LoVo (cell line): ENCODE results near the gene LAMB1.

Experiments used
- DNase-seq: peaks from one replicate; pipeline ENCODE4 v3.0.0-alpha.2; 2016; ENCODE audit warnings: low spot score

Gene LAMB1

GRCh38 chr7:107998660-107999480 lies 4.1 kb downstream of the LAMB1 start:
- no peak for DNase-seq

GRCh38 chr7:107998150-107998549 lies 4.8 kb downstream of the LAMB1 start:
- DNase-seq: no peak

- no peak for DNase-seq
These were observed 6.7 kb downstream of the LAMB1 start for GRCh38 chr7:107996072-107996882.

- no peak for DNase-seq
These were observed 7.5 kb downstream of the LAMB1 start for GRCh38 chr7:107995184-107996071.

GRCh38 chr7:107994421-107995030 lies 8.4 kb downstream of the LAMB1 start:
- no peak for DNase-seq

- no peak for DNase-seq
These were observed 9.1 kb downstream of the LAMB1 start for GRCh38 chr7:107993891-107994291.

GRCh38 chr7:107989618-107990373 lies 13.2 kb downstream of the LAMB1 start:
- no peak for DNase-seq

GRCh38 chr7:107982918-107983389 lies 20.0 kb downstream of the LAMB1 start:
- no peak for DNase-seq

- DNase-seq: no peak
These were observed 20.7 kb downstream of the LAMB1 start for GRCh38 chr7:107982042-107982840.

GRCh38 chr7:107981466-107981865 lies 21.5 kb downstream of the LAMB1 start:
- no peak for DNase-seq

GRCh38 chr7:107980671-107981190 lies 22.2 kb downstream of the LAMB1 start:
- no peak for DNase-seq

- no peak for DNase-seq
These were observed 22.8 kb downstream of the LAMB1 start for GRCh38 chr7:107980171-107980570.

GRCh38 chr7:107978815-107979408 lies 24.0 kb downstream of the LAMB1 start:
- DNase-seq: no peak

GRCh38 chr7:107977048-107977447 lies 25.9 kb downstream of the LAMB1 start:
- no peak for DNase-seq

GRCh38 chr7:107976620-107977019 lies 26.3 kb downstream of the LAMB1 start:
- DNase-seq: no peak

GRCh38 chr7:107975394-107976013 lies 27.5 kb downstream of the LAMB1 start:
- no peak for DNase-seq

GRCh38 chr7:107973861-107974260 lies 29.1 kb downstream of the LAMB1 start:
- DNase-seq: no peak

- DNase-seq: no peak
These were observed 30.0 kb downstream of the LAMB1 start for GRCh38 chr7:107972941-107973376.

- no peak for DNase-seq
These were observed 30.9 kb downstream of the LAMB1 start for GRCh38 chr7:107972075-107972482.
